IPS DF 6.9 (cell line): Measurements from ENCODE around the gene FBXO3.

Experiments
- DNase-seq: peaks from one replicate; pipeline ENCODE4 v3.0.0-alpha.2; 2013; ENCODE audit warnings: low read depth, low spot score
- H3K27ac ChIP-seq: one replicate; pipeline ENCODE4 v1.5.1; 2013; ENCODE audit warnings: low read length, control low read depth
- H3K27me3 ChIP-seq: 2 replicates; pipeline ENCODE4 v1.6.1; 2013; ENCODE audit warnings: mild to moderate bottlenecking, low read length; ENCODE audit not compliant: control insufficient read depth, insufficient read depth
- H3K36me3 ChIP-seq: 2 replicates; pipeline ENCODE4 v1.6.1; 2013; ENCODE audit warnings: low read length; ENCODE audit not compliant: control insufficient read depth, insufficient read depth
- H3K4me1 ChIP-seq: 2 replicates; pipeline ENCODE4 v1.6.1; 2013; ENCODE audit warnings: low read length; ENCODE audit not compliant: control insufficient read depth, insufficient read depth
- H3K4me3 ChIP-seq: 2 replicates; pipeline ENCODE4 v1.5.1; 2013; ENCODE audit warnings: mild to moderate bottlenecking, low read length
- H3K9me3 ChIP-seq: 2 replicates; pipeline ENCODE4 v1.6.1; 2013; ENCODE audit warnings: low read length, inconsistent platforms; ENCODE audit not compliant: control insufficient read depth, insufficient read depth
- WGBS: extraction: QIAGEN DNeasy Blood & Tissue Kit; methylation state at CpG from one replicate; pipeline ENCODE4 v1.1.7; 2013; ENCODE audit warnings: mixed read lengths, missing lambda C conversion rate; ENCODE audit not compliant: insufficient read length, insufficient coverage; 5-methylcytosine and 5-hydroxymethylcytosine counted together

FBXO3 gene

GRCh38 chr11:33772300-33772699 lies 2.0 kb downstream of the FBXO3 start:
- Histone ChIP-seq H3K9me3 (no peaks in the 10 kb centered on the region), H3K27ac (no peak overlapping the region), H3K36me3 (no peaks in the 10 kb centered on the region), H3K4me3 (no peak overlapping the region), H3K27me3 (peaks cover 3% of the 10 kb centered on the region; the same call in 1 of the 2 replicates), H3K4me1 (no peaks in the 10 kb centered on the region; the same call in 1 of the 2 replicates)
- no peak for DNase-seq
- no CpG with 5 or more reads among the region's 4 CpGs for WGBS

GRCh38 chr11:33770236-33770635 lies 4.1 kb downstream of the FBXO3 start:
- Histone ChIP-seq H3K27ac (no peak overlapping the region), H3K4me1 (no peaks in the 10 kb centered on the region; the same call in 1 of the 2 replicates), H3K4me3 (no peak overlapping the region), H3K27me3 (peaks cover 1% of the 10 kb centered on the region; the same call in 1 of the 2 replicates), H3K36me3 (no peaks in the 10 kb centered on the region), H3K9me3 (no peaks in the 10 kb centered on the region)
- DNase-seq: no peak
- no CpG with 5 or more reads among the region's 2 CpGs for WGBS

- H3K36me3 ChIP-seq: no peaks in the 10 kb centered on the region
- WGBS: no CpG with 5 or more reads among the region's 4 CpGs
- H3K27ac ChIP-seq: no peak overlapping the region
- no peaks in the 10 kb centered on the region for H3K9me3 ChIP-seq
- H3K4me3 ChIP-seq: no peak overlapping the region
- no peaks in the 10 kb centered on the region for H3K27me3 ChIP-seq
- H3K4me1 ChIP-seq: no peaks in the 10 kb centered on the region; the same call in 1 of the 2 replicates
- DNase-seq: no peak
These were observed 4.8 kb downstream of the FBXO3 start for GRCh38 chr11:33769542-33769941.

- no peaks in the 10 kb centered on the region for H3K36me3 ChIP-seq
- H3K4me3 ChIP-seq: no peak overlapping the region
- H3K27ac ChIP-seq: no peak overlapping the region
- 100% methylated on average over 1 of the region's 4 CpGs for WGBS
- no peaks in the 10 kb centered on the region for H3K9me3 ChIP-seq
- no peaks in the 10 kb centered on the region for H3K27me3 ChIP-seq
- H3K4me1 ChIP-seq: no peaks in the 10 kb centered on the region
- no peak for DNase-seq
These were observed 6.7 kb downstream of the FBXO3 start for GRCh38 chr11:33767624-33768023.

- no peaks in the 10 kb centered on the region for H3K9me3 ChIP-seq
- no peak overlapping the region for H3K4me3 ChIP-seq
- H3K27me3 ChIP-seq: no peaks in the 10 kb centered on the region
- no peak for DNase-seq
- H3K4me1 ChIP-seq: no peaks in the 10 kb centered on the region
- H3K27ac ChIP-seq: no peak overlapping the region
- no peaks in the 10 kb centered on the region for H3K36me3 ChIP-seq
- WGBS: no CpG with 5 or more reads among the region's 2 CpGs
These were observed 8.2 kb downstream of the FBXO3 start for GRCh38 chr11:33766085-33766484.

- Histone ChIP-seq H3K4me1 (no peaks in the 10 kb centered on the region), H3K36me3 (no peaks in the 10 kb centered on the region)
- WGBS: no CpG with 5 or more reads among the region's 2 CpGs
These were observed 12.8 kb downstream of the FBXO3 start for GRCh38 chr11:33761471-33761870.

GRCh38 chr11:33753304-33753967 lies 20.9 kb downstream of the FBXO3 start:
- Histone ChIP-seq H3K27ac (no peak overlapping the region), H3K4me3 (no peak overlapping the region), H3K9me3 (no peaks in the 10 kb centered on the region), H3K36me3 (no peaks in the 10 kb centered on the region), H3K4me1 (no peaks in the 10 kb centered on the region), H3K27me3 (no peaks in the 10 kb centered on the region)
- no peak for DNase-seq
- WGBS: no CpG with 5 or more reads among the region's 4 CpGs

More at GRCh38 chr11:33761471-33761870, 12.8 kb downstream of the FBXO3 start:
- DNase-seq: no peak
- Histone ChIP-seq H3K9me3 (no peaks in the 10 kb centered on the region), H3K4me3 (no peak overlapping the region), H3K27ac (no peak overlapping the region), H3K27me3 (no peaks in the 10 kb centered on the region)

GRCh38 chr11:33751878-33752277 lies 22.4 kb downstream of the FBXO3 start:
- Histone ChIP-seq H3K27me3 (no peaks in the 10 kb centered on the region), H3K9me3 (no peaks in the 10 kb centered on the region), H3K27ac (no peak overlapping the region), H3K4me3 (no peak overlapping the region), H3K4me1 (no peaks in the 10 kb centered on the region), H3K36me3 (no peaks in the 10 kb centered on the region)
- WGBS: no CpG with 5 or more reads among the region's 3 CpGs
- no peak for DNase-seq

- no peaks in the 10 kb centered on the region for H3K4me1 ChIP-seq
- no peak for DNase-seq
- no peak overlapping the region for H3K4me3 ChIP-seq
- no peaks in the 10 kb centered on the region for H3K27me3 ChIP-seq
- no peak overlapping the region for H3K27ac ChIP-seq
- no CpG with 5 or more reads among the region's 2 CpGs for WGBS
- H3K36me3 ChIP-seq: no peaks in the 10 kb centered on the region
- no peaks in the 10 kb centered on the region for H3K9me3 ChIP-seq
These were observed 26.3 kb downstream of the FBXO3 start for GRCh38 chr11:33747979-33748378.

GRCh38 chr11:33743291-33743690 lies 31.0 kb downstream of the FBXO3 start:
- no peaks in the 10 kb centered on the region for H3K27me3 ChIP-seq
- H3K4me1 ChIP-seq: no peaks in the 10 kb centered on the region
- no peaks in the 10 kb centered on the region for H3K36me3 ChIP-seq
- no peaks in the 10 kb centered on the region for H3K9me3 ChIP-seq
- H3K4me3 ChIP-seq: no peak overlapping the region
- no peak for DNase-seq
- WGBS: no CpG with 5 or more reads among the region's 5 CpGs
- H3K27ac ChIP-seq: no peak overlapping the region

GRCh38 chr11:33742249-33742851 lies 32.0 kb downstream of the FBXO3 start:
- H3K9me3 ChIP-seq: no peaks in the 10 kb centered on the region
- DNase-seq: no peak
- WGBS: no CpG with 5 or more reads among the region's 3 CpGs
- no peaks in the 10 kb centered on the region for H3K36me3 ChIP-seq
- H3K27ac ChIP-seq: no peak overlapping the region
- no peaks in the 10 kb centered on the region for H3K27me3 ChIP-seq
- H3K4me3 ChIP-seq: no peak overlapping the region
- no peaks in the 10 kb centered on the region for H3K4me1 ChIP-seq
